Measurements from ENCODE around the gene DAPK2. TPM values are rescaled to one million over a fixed set of nuclear protein-coding genes. Genes with fewer than 3 reads are reported as not detected.

DAPK2 gene
- total and polyA plus RNA-seq, 2 of the 13 experiments (the other 11 are each of a cell fraction or from before 2014, with no cell fraction given) = 0.33 to 0.63 TPM

DNA sequence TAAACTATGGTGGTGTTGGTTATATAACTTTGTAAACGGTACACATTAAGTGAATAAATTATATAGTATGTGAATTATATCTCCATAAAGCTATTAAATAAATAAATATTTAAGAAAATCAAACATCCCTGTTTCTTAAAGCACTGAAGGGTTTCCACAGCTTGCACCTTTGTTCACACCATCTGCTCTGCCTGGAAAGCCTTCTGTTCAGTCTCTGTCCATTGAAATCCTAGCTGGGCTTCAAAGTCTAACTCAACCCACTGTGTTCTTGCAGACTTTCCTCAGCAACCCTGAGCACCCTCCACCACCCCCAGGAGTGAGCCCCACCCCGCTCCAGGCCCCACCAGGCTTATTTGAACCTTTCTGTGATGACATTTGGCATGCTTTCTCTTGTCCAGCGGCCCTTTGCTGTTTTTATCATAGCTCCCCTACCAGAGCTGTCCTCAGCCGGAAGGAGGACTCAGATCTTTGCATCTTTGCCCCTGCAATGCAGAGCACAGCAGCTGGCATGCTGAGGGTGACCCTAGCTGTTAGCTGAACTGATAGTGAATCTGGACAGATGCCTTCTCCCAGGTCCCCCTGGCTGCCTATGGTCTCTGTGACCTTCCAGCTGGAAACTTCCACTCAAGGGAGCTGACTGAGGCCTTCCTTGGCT, 105.2 kb downstream of the DAPK2 start (continued):
- no peak for TF ChIP-seq TFDP1 (CRISPR knock-in tag; IDR thresholded peaks at IDR 0.05; ENCODE audit: borderline replicate concordance)
- TF ChIP-seq, protein P1, sequence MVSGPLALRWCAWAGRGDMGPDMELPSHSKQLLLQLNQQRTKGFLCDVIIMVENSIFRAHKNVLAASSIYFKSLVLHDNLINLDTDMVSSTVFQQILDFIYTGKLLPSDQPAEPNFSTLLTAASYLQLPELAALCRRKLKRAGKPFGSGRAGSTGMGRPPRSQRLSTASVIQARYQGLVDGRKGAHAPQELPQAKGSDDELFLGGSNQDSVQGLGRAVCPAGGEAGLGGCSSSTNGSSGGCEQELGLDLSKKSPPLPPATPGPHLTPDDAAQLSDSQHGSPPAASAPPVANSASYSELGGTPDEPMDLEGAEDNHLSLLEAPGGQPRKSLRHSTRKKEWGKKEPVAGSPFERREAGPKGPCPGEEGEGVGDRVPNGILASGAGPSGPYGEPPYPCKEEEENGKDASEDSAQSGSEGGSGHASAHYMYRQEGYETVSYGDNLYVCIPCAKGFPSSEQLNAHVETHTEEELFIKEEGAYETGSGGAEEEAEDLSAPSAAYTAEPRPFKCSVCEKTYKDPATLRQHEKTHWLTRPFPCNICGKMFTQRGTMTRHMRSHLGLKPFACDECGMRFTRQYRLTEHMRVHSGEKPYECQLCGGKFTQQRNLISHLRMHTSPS (CRISPR knock-in tag; IDR thresholded peaks at IDR 0.05; ENCODE audit: low read depth) = peak; percentile 72; the same call in 1 of the 2 replicates
- TF ChIP-seq CEBPG (CRISPR knock-in tag; IDR thresholded peaks at IDR 0.05) = no peak
- TF ChIP-seq ZNF547 (CRISPR knock-in tag; IDR thresholded peaks at IDR 0.05) = no peak
- TF ChIP-seq, protein P2, sequence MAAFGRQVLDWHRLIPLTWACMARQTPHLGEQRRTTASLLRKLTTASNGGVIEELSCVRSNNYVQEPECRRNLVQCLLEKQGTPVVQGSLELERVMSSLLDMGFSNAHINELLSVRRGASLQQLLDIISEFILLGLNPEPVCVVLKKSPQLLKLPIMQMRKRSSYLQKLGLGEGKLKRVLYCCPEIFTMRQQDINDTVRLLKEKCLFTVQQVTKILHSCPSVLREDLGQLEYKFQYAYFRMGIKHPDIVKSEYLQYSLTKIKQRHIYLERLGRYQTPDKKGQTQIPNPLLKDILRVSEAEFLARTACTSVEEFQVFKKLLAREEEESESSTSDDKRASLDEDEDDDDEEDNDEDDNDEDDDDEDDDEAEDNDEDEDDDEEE (CRISPR knock-in tag; IDR thresholded peaks at IDR 0.05) = no peak
- no peak for TF ChIP-seq ONECUT2 (CRISPR knock-in tag; IDR thresholded peaks at IDR 0.05)
- TF ChIP-seq ZMYM3 (CRISPR knock-in tag; IDR thresholded peaks at IDR 0.05) = peak; percentile 53; the same call in 1 of the 2 replicates
- TF ChIP-seq ZNF326 (CRISPR knock-in tag; IDR thresholded peaks at IDR 0.05; ENCODE audit: borderline replicate concordance) = no peak
- no peak for TF ChIP-seq HCFC1 (IDR thresholded peaks at IDR 0.05; ENCODE audit: low read depth, low read length)
- peak; percentile 43; the same call in 1 of the 2 replicates for TF ChIP-seq ETV5 (CRISPR knock-in tag; IDR thresholded peaks at IDR 0.05; ENCODE audit: borderline replicate concordance)
- TF ChIP-seq ZNF20 (CRISPR knock-in tag; IDR thresholded peaks at IDR 0.05) = no peak
- no peak for TF ChIP-seq RBAK (CRISPR knock-in tag; IDR thresholded peaks at IDR 0.05)
- TF ChIP-seq SALL1 (CRISPR knock-in tag; IDR thresholded peaks at IDR 0.05) = peak; percentile 56
- 0 out of 2 replicates have a peak, but pooled peaks have one; percentile 30 for TF ChIP-seq SAP130 (CRISPR knock-in tag; IDR thresholded peaks at IDR 0.05; ENCODE audit: low read depth)
- TF ChIP-seq NCOA1 (CRISPR knock-in tag; IDR thresholded peaks at IDR 0.05) = no peak
- no peak for TF ChIP-seq HDAC6 (IDR thresholded peaks at IDR 0.05; ENCODE audit: low read depth, low read length)
- TF ChIP-seq ZFP37 (CRISPR knock-in tag; IDR thresholded peaks at IDR 0.05; ENCODE audit: borderline replicate concordance) = no peak
- TF ChIP-seq NR2C2 (CRISPR knock-in tag; IDR thresholded peaks at IDR 0.05; ENCODE audit: borderline replicate concordance) = no peak
- TF ChIP-seq HMG20B (CRISPR knock-in tag; conservative IDR thresholded peaks at IDR 0.05) = no peak
- no peak for TF ChIP-seq ZNF737 (CRISPR knock-in tag; IDR thresholded peaks at IDR 0.05; ENCODE audit: borderline replicate concordance)
- TF ChIP-seq, protein P3, sequence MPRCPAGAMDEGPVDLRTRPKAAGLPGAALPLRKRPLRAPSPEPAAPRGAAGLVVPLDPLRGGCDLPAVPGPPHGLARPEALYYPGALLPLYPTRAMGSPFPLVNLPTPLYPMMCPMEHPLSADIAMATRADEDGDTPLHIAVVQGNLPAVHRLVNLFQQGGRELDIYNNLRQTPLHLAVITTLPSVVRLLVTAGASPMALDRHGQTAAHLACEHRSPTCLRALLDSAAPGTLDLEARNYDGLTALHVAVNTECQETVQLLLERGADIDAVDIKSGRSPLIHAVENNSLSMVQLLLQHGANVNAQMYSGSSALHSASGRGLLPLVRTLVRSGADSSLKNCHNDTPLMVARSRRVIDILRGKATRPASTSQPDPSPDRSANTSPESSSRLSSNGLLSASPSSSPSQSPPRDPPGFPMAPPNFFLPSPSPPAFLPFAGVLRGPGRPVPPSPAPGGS (CRISPR knock-in tag; IDR thresholded peaks at IDR 0.05) = 0 out of 2 replicates have a peak, but pooled peaks have one; percentile 32
- no peak for TF ChIP-seq MAFG (CRISPR knock-in tag; IDR thresholded peaks at IDR 0.05)

Data from HepG2 (cell line).